ENCODE results near the gene PRCP. TPM values are rescaled to one million over a fixed set of nuclear protein-coding genes. Genes with fewer than 3 reads are reported as not detected.

The PRCP gene
- total RNA-seq, 1 experiment from 2014 or later, result 53.9 TPM

GRCh38 chr11:82848829-82849228, 51.4 kb downstream of the PRCP start:
- CTCF ChIA-PET, result no interaction called here
- TF ChIP-seq ESRRA (CRISPR knock-in tag; IDR thresholded peaks at IDR 0.05; ENCODE audit: borderline replicate concordance) (no peak), PRRX2 (CRISPR knock-in tag; IDR thresholded peaks at IDR 0.05) (no peak), NR2C2 (CRISPR knock-in tag; IDR thresholded peaks at IDR 0.05) (no peak), E2F5 (CRISPR knock-in tag; IDR thresholded peaks at IDR 0.05) (no peak), ZMAT4 (CRISPR knock-in tag; IDR thresholded peaks at IDR 0.05) (no peak), USF2 (CRISPR knock-in tag; IDR thresholded peaks at IDR 0.05) (no peak), ZNF219 (CRISPR knock-in tag; IDR thresholded peaks at IDR 0.05; ENCODE audit: borderline replicate concordance) (no peak), MXD4 (CRISPR knock-in tag; IDR thresholded peaks at IDR 0.05; ENCODE audit: borderline replicate concordance) (no peak), ZNF138 (CRISPR knock-in tag; conservative IDR thresholded peaks at IDR 0.05) (no peak), ZNF281 (CRISPR knock-in tag; IDR thresholded peaks at IDR 0.05) (no peak), ZNF671 (CRISPR knock-in tag; IDR thresholded peaks at IDR 0.05) (no peak), ZNF416 (CRISPR knock-in tag; IDR thresholded peaks at IDR 0.05) (no peak)
- ATAC-seq, result no peak

GRCh38 chr11:82845356-82846353, 54.6 kb downstream of the PRCP start:
- Mint-ChIP-seq H3K36me3 (no peaks in the 10 kb centered on the region), H3K4me1 (peaks cover 15% of the 10 kb centered on the region), H3K4me3 (no peak overlapping the region), H3K9me3 (no peaks in the 10 kb centered on the region), H3K27me3 (ENCODE audit: low read depth) (no peaks in the 10 kb centered on the region), H3K27ac (no peak overlapping the region)
- ChIA-PET POLR2A (no interaction called here), CTCF (interaction anchor here (1.0 to 1.4 kb wide), 2 partner anchors 22 to 128 kb away, joined by 4 to 7 read pairs; no protein-coding TSS in a partner anchor)
- DNase-seq (ENCODE audit: low spot score) (no peak), ATAC-seq (peak; percentile 69)
- TF ChIP-seq ATF3 (CRISPR knock-in tag; conservative IDR thresholded peaks at IDR 0.05) (no peak), ZNF263 (CRISPR knock-in tag; IDR thresholded peaks at IDR 0.05; ENCODE audit: low read depth) (no peak), ARID4B (CRISPR knock-in tag; IDR thresholded peaks at IDR 0.05; ENCODE audit: borderline replicate concordance) (no peak), TEAD4 (CRISPR knock-in tag; IDR thresholded peaks at IDR 0.05) (no peak), CDX4 (CRISPR knock-in tag; IDR thresholded peaks at IDR 0.05; ENCODE audit: borderline replicate concordance) (no peak), NFYB (CRISPR knock-in tag; conservative IDR thresholded peaks at IDR 0.05; ENCODE audit: low read depth) (no peak), ATF1 (CRISPR knock-in tag; IDR thresholded peaks at IDR 0.05) (no peak), SMAD4 (CRISPR knock-in tag; IDR thresholded peaks at IDR 0.05) (no peak), ZNF317 (CRISPR knock-in tag; IDR thresholded peaks at IDR 0.05; ENCODE audit: borderline replicate concordance, low read depth) (no peak), MYBL2 (CRISPR knock-in tag; IDR thresholded peaks at IDR 0.05) (no peak), JUN (CRISPR knock-in tag; IDR thresholded peaks at IDR 0.05) (no peak)

More at GRCh38 chr11:82848829-82849228, 51.4 kb downstream of the PRCP start:
- no peak for DNase-seq (ENCODE audit: low spot score)
- Mint-ChIP-seq H3K4me3 (no peak overlapping the region), H3K36me3 (no peaks in the 10 kb centered on the region), H3K9me3 (no peaks in the 10 kb centered on the region), H3K27me3 (ENCODE audit: low read depth) (no peaks in the 10 kb centered on the region), H3K4me1 (peaks cover 15% of the 10 kb centered on the region), H3K27ac (no peak overlapping the region)
- POLR2A ChIA-PET, result no interaction called here
